HEK293 (cell line): ENCODE measurements around the gene COL15A1.

ENCODE experiments used
- CTCF ChIA-PET: fragments of 350-600 bp; formaldehyde crosslinking; extraction: SDS; loops from one replicate; lab custom pipeline; 2021; ENCODE audit warnings: antibody characterized with exemption; lab: Yijun Ruan, JAX
- POLR2A ChIA-PET: fragments of 300-600 bp; formaldehyde crosslinking; extraction: SDS; loops from one replicate; lab custom pipeline; 2020; ENCODE audit warnings: antibody characterized with exemption, inconsistent platforms; lab: Yijun Ruan, JAX
- H3K27ac ChIP-seq: fragments of 200-500 bp; sonication (Bioruptor generic); 2 replicates; pipeline ENCODE4 v1.5.1; 2014; ENCODE audit warnings: low read depth, low read length, control low read depth, inconsistent platforms; ENCODE audit errors: extremely low read depth
- H3K36me3 ChIP-seq, 2 experiments: fragments of 200-500 bp in 1 of 2; sonication (Bioruptor generic) in 1 of 2; 1 replicate in 1 of 2; 2 replicates in 1 of 2; pipeline ENCODE4 v1.5.1; 2014 to 2017; ENCODE audit warnings: inconsistent platforms in 2 of 2, low read length in 2 of 2; ENCODE audit not compliant: control insufficient read depth in 2 of 2, insufficient read depth in 1 of 2
- H3K4me1 ChIP-seq: fragments of 200-500 bp; sonication (Bioruptor generic); 2 replicates; pipeline ENCODE4 v1.5.1; 2014; ENCODE audit warnings: mild to moderate bottlenecking, low read length, inconsistent platforms; ENCODE audit not compliant: control insufficient read depth, insufficient read depth
- H3K4me3 ChIP-seq: 2 replicates; pipeline ENCODE4 v1.5.1; 2011; ENCODE audit warnings: low read depth, mild to moderate bottlenecking, control low read depth, low read length, moderate library complexity
- H3K9me3 ChIP-seq: fragments of 200-500 bp; sonication (Bioruptor generic); 2 replicates; pipeline ENCODE4 v1.5.1; 2014; ENCODE audit warnings: low read depth, low read length, inconsistent platforms; ENCODE audit not compliant: control insufficient read depth, insufficient read depth
- REPIN1 ChIP-seq: fragments of 450-650 bp; formaldehyde crosslinking; IDR thresholded peaks from 2 replicates; pipeline ENCODE4 v1.5.1; 2017; ENCODE audit warnings: missing biosample characterization, missing genetic modification characterization, low read depth
- SCRT2 ChIP-seq: fragments of 450-650 bp; formaldehyde crosslinking; IDR thresholded peaks from 2 replicates; pipeline ENCODE4 v1.5.1; 2016; ENCODE audit warnings: missing biosample characterization, missing genetic modification characterization
- SP2 ChIP-seq: fragments of 450-650 bp; formaldehyde crosslinking; IDR thresholded peaks from 2 replicates; pipeline ENCODE4 v1.5.1; 2016; ENCODE audit warnings: missing biosample characterization, missing genetic modification characterization
- TRIM28 ChIP-seq: IDR thresholded peaks from 2 replicates; pipeline ENCODE4 v1.6.1; 2011; ENCODE audit warnings: low read length, control low read depth, borderline replicate concordance
- ZBTB1 ChIP-seq: fragments of 450-650 bp; formaldehyde crosslinking; IDR thresholded peaks from 2 replicates; pipeline ENCODE4 v1.5.1; 2016; ENCODE audit warnings: missing biosample characterization, missing genetic modification characterization
- ZFP3 ChIP-seq: fragments of 450-650 bp; formaldehyde crosslinking; IDR thresholded peaks from 2 replicates; pipeline ENCODE4 v1.5.1; 2016; ENCODE audit warnings: low read depth, missing biosample characterization, missing genetic modification characterization
- ZNF157 ChIP-seq: fragments of 450-650 bp; formaldehyde crosslinking; IDR thresholded peaks from 2 replicates; pipeline ENCODE4 v1.5.1; 2016; ENCODE audit warnings: missing biosample characterization, missing genetic modification characterization
- ZNF223 ChIP-seq: fragments of 450-650 bp; formaldehyde crosslinking; IDR thresholded peaks from 2 replicates; pipeline ENCODE4 v1.5.1; 2016; ENCODE audit warnings: missing biosample characterization, missing genetic modification characterization
- ZNF248 ChIP-seq: fragments of 450-650 bp; formaldehyde crosslinking; IDR thresholded peaks from 2 replicates; pipeline ENCODE4 v1.5.1; 2017; ENCODE audit warnings: missing biosample characterization, missing genetic modification characterization
- ZNF426 ChIP-seq: fragments of 450-650 bp; formaldehyde crosslinking; IDR thresholded peaks from 2 replicates; pipeline ENCODE4 v1.5.1; 2017; ENCODE audit warnings: missing biosample characterization, missing genetic modification characterization, mild to moderate bottlenecking, inconsistent platforms, moderate library complexity
- ZNF433 ChIP-seq: fragments of 450-650 bp; formaldehyde crosslinking; IDR thresholded peaks from 2 replicates; pipeline ENCODE4 v1.5.1; 2016; ENCODE audit warnings: missing biosample characterization, missing genetic modification characterization, low read depth
- ZNF623 ChIP-seq: fragments of 450-650 bp; formaldehyde crosslinking; IDR thresholded peaks from 2 replicates; pipeline ENCODE4 v1.5.1; 2016; ENCODE audit warnings: missing biosample characterization, missing genetic modification characterization
- ZNF830 ChIP-seq: fragments of 450-650 bp; IDR thresholded peaks from 2 replicates; pipeline ENCODE4 v1.5.0; 2018; ENCODE audit warnings: missing biosample characterization, missing genetic modification characterization, low read depth, mild to moderate bottlenecking, moderate library complexity
- ZNF837 ChIP-seq: fragments of 450-650 bp; formaldehyde crosslinking; IDR thresholded peaks from 2 replicates; pipeline ENCODE4 v1.5.1; 2016; ENCODE audit warnings: missing biosample characterization, missing genetic modification characterization
- ZSCAN30 ChIP-seq: fragments of 450-650 bp; IDR thresholded peaks from 2 replicates; pipeline ENCODE4 v1.5.1; 2018; ENCODE audit warnings: missing biosample characterization, mild to moderate bottlenecking, missing genetic modification characterization, moderate library complexity
- TF ChIP-seq, protein P1 (sequence below): fragments of 450-650 bp; formaldehyde crosslinking; IDR thresholded peaks from 2 replicates; pipeline ENCODE4 v1.5.1; 2016; ENCODE audit warnings: missing biosample characterization, missing genetic modification characterization
- TF ChIP-seq, protein P2 (sequence below): fragments of 450-650 bp; formaldehyde crosslinking; IDR thresholded peaks from 2 replicates; pipeline ENCODE4 v1.5.1; 2016; ENCODE audit warnings: missing biosample characterization, missing genetic modification characterization, low read depth
- TF ChIP-seq, protein P3 (sequence below): fragments of 450-650 bp; formaldehyde crosslinking; IDR thresholded peaks from 2 replicates; pipeline ENCODE4 v1.5.1; 2016; ENCODE audit warnings: missing biosample characterization, missing genetic modification characterization
- TF ChIP-seq, protein P4 (sequence below): fragments of 450-650 bp; formaldehyde crosslinking; IDR thresholded peaks from 2 replicates; pipeline ENCODE4 v1.5.1; 2016; ENCODE audit warnings: missing biosample characterization, missing genetic modification characterization
- TF ChIP-seq, protein P5 (sequence below): fragments of 450-650 bp; formaldehyde crosslinking; IDR thresholded peaks from 2 replicates; pipeline ENCODE4 v1.5.1; 2016; ENCODE audit warnings: missing biosample characterization, missing genetic modification characterization

COL15A1 gene

DNA sequence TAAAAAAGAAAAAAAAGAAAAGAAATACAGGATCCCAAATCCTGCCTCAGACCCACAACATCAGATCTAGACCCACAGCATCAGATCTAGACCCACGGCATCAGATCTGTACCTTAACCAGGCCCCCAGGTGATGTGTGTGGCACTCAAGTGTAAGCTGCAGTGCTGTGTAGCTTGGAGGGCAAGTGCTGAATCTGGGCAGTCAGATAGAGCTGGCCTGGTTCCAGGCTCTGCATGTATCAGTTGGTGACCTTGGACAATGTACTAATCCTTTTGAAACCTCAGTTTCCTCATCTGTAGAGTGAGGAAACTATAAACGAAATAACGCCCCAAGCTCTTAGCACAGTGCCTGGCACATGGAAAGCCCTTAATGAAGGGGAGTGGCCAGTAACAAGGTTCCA lies 16.7 kb downstream of the COL15A1 start:
- Histone ChIP-seq H3K4me3 (no peak overlapping the region), H3K9me3 (no peaks in the 10 kb centered on the region), H3K27ac (no peak overlapping the region), H3K4me1 (no peaks in the 10 kb centered on the region), H3K36me3 (no peaks in the 10 kb centered on the region)
- CTCF ChIA-PET = interaction anchor here (1.2 kb wide), 1 partner anchor 15 kb away, joined by 4 read pairs; no protein-coding TSS in a partner anchor
- POLR2A ChIA-PET = no interaction called here
- TF ChIP-seq, protein P1, sequence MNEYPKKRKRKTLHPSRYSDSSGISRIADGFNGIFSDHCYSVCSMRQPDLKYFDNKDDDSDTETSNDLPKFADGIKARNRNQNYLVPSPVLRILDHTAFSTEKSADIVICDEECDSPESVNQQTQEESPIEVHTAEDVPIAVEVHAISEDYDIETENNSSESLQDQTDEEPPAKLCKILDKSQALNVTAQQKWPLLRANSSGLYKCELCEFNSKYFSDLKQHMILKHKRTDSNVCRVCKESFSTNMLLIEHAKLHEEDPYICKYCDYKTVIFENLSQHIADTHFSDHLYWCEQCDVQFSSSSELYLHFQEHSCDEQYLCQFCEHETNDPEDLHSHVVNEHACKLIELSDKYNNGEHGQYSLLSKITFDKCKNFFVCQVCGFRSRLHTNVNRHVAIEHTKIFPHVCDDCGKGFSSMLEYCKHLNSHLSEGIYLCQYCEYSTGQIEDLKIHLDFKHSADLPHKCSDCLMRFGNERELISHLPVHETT (tag by site-specific recombination) = no peak
- TF ChIP-seq, protein P2, sequence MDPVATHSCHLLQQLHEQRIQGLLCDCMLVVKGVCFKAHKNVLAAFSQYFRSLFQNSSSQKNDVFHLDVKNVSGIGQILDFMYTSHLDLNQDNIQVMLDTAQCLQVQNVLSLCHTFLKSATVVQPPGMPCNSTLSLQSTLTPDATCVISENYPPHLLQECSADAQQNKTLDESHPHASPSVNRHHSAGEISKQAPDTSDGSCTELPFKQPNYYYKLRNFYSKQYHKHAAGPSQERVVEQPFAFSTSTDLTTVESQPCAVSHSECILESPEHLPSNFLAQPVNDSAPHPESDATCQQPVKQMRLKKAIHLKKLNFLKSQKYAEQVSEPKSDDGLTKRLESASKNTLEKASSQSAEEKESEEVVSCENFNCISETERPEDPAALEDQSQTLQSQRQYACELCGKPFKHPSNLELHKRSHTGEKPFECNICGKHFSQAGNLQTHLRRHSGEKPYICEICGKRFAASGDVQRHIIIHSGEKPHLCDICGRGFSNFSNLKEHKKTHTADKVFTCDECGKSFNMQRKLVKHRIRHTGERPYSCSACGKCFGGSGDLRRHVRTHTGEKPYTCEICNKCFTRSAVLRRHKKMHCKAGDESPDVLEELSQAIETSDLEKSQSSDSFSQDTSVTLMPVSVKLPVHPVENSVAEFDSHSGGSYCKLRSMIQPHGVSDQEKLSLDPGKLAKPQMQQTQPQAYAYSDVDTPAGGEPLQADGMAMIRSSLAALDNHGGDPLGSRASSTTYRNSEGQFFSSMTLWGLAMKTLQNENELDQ = no peak
- TF ChIP-seq SCRT2 (no peak), ZNF830 (tag by site-specific recombination) (no peak), ZSCAN30 (no peak), ZNF426 (tag by site-specific recombination) (no peak), ZNF157 (tag by site-specific recombination) (no peak), ZBTB1 (tag by site-specific recombination) (no peak), SP2 (no peak), ZNF623 (tag by site-specific recombination) (no peak), TRIM28 (no peak), ZFP3 (tag by site-specific recombination) (no peak), REPIN1 (tag by site-specific recombination) (no peak), ZNF223 (tag by site-specific recombination) (no peak), ZNF837 (no peak), ZNF433 (tag by site-specific recombination) (no peak), ZNF248 (no peak)
- TF ChIP-seq, protein P3, sequence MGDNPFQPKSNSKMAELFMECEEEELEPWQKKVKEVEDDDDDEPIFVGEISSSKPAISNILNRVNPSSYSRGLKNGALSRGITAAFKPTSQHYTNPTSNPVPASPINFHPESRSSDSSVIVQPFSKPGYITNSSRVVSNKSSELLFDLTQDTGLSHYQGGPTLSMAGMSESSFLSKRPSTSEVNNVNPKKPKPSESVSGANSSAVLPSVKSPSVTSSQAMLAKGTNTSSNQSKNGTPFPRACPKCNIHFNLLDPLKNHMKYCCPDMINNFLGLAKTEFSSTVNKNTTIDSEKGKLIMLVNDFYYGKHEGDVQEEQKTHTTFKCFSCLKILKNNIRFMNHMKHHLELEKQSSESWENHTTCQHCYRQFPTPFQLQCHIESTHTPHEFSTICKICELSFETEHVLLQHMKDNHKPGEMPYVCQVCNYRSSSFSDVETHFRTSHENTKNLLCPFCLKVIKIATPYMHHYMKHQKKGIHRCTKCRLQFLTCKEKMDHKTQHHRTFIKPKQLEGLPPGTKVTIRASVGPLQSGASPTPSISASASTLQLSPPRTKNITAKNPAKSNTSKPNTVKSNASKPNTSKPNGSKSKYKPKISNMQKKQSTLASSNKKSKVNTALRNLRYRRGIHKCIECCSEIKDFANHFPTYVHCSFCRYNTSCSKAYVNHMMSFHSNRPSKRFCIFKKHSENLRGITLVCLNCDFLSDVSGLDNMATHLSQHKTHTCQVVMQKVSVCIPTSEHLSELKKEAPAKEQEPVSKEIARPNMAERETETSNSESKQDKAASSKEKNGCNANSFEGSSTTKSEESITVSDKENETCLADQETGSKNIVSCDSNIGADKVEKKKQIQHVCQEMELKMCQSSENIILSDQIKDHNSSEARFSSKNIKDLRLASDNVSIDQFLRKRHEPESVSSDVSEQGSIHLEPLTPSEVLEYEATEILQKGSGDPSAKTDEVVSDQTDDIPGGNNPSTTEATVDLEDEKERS (tag by site-specific recombination) = no peak
- TF ChIP-seq, protein P4, sequence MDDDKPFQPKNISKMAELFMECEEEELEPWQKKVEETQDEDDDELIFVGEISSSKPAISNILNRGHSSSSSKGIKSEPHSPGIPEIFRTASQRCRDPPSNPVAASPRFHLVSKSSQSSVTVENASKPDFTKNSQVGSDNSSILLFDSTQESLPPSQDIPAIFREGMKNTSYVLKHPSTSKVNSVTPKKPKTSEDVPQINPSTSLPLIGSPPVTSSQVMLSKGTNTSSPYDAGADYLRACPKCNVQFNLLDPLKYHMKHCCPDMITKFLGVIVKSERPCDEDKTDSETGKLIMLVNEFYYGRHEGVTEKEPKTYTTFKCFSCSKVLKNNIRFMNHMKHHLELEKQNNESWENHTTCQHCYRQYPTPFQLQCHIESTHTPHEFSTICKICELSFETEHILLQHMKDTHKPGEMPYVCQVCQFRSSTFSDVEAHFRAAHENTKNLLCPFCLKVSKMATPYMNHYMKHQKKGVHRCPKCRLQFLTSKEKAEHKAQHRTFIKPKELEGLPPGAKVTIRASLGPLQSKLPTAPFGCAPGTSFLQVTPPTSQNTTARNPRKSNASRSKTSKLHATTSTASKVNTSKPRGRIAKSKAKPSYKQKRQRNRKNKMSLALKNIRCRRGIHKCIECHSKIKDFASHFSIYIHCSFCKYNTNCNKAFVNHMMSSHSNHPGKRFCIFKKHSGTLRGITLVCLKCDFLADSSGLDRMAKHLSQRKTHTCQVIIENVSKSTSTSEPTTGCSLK = no peak
- TF ChIP-seq, protein P5, sequence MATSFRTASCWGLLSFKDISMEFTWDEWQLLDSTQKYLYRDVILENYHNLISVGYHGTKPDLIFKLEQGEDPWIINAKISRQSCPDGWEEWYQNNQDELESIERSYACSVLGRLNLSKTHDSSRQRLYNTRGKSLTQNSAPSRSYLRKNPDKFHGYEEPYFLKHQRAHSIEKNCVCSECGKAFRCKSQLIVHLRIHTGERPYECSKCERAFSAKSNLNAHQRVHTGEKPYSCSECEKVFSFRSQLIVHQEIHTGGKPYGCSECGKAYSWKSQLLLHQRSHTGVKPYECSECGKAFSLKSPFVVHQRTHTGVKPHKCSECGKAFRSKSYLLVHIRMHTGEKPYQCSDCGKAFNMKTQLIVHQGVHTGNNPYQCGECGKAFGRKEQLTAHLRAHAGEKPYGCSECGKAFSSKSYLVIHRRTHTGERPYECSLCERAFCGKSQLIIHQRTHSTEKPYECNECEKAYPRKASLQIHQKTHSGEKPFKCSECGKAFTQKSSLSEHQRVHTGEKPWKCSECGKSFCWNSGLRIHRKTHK (tag by site-specific recombination) = no peak
